T-helper 1 cell (primary cell): ENCODE results near the gene CLK3.
"Not testable (repeated sequence)": the region's sequence is repeated elsewhere in the genome, so short reads cannot be mapped to it uniquely, and the experiment has no call there.

Source experiments
- DNase-seq, 5 donors: peaks; one replicate each; pipeline ENCODE4 v3.0.0-alpha.2; 2012 to 2020

CLK3 gene

GRCh38 chr15:74646480-74646879 is 30.8 kb downstream of the CLK3 start:
- DNase-seq, result no peak

GRCh38 chr15:74648051-74648842 is 32.6 kb downstream of the CLK3 start:
- DNase-seq, result no peak

GRCh38 chr15:74651242-74651741 is 35.7 kb downstream of the CLK3 start:
- DNase-seq, result no peak

GRCh38 chr15:74653426-74654102 is 37.9 kb downstream of the CLK3 start:
- DNase-seq, result no peak

- peak in 1 of 5 donors; percentile 77 for DNase-seq
Measured at GRCh38 chr15:74655424-74655823, 39.8 kb downstream of the CLK3 start.

- no peak for DNase-seq
Measured at GRCh38 chr15:74656935-74657535, 41.4 kb downstream of the CLK3 start.

GRCh38 chr15:74657846-74658245 is 42.2 kb downstream of the CLK3 start:
- peak in 1 of 5 donors; percentile 19 for DNase-seq

GRCh38 chr15:74661280-74661679 is 45.6 kb downstream of the CLK3 start:
- DNase-seq, result not testable (repeated sequence)

- no peak for DNase-seq
Measured at GRCh38 chr15:74662064-74662860, 46.6 kb downstream of the CLK3 start.

GRCh38 chr15:74663303-74664027 is 47.8 kb downstream of the CLK3 start:
- DNase-seq, result no peak

- no peak for DNase-seq
Measured at GRCh38 chr15:74664028-74664616, 48.5 kb downstream of the CLK3 start.

- DNase-seq, result no peak
Measured at GRCh38 chr15:74664670-74665069, 49.0 kb downstream of the CLK3 start.

- DNase-seq, result no peak
Measured at GRCh38 chr15:74667975-74668374, 52.3 kb downstream of the CLK3 start.

GRCh38 chr15:74669627-74670026 is 54.0 kb downstream of the CLK3 start:
- DNase-seq, result no peak

- DNase-seq, result no peak
Measured at GRCh38 chr15:74674161-74674560, 58.5 kb downstream of the CLK3 start.

GRCh38 chr15:74676801-74677200 is 61.2 kb downstream of the CLK3 start:
- DNase-seq, result no peak
